Heart left ventricle (tissue), 16 donors: ENCODE data around the gene DYNLT2. TPM values are rescaled to one million over a fixed set of nuclear protein-coding genes. Genes with fewer than 3 reads are reported as not detected.
"Not testable (repeated sequence)": the region's sequence is repeated elsewhere in the genome, so short reads cannot be mapped to it uniquely, and the experiment has no call there.

Experiments
- ATAC-seq, 4 donors: fragments of 200-7000 bp; cut with Tn5 transposase; one replicate each; pipeline ENCODE4 v1.9.1; 2020 to 2022; ENCODE audit warnings: moderate library complexity in 4 of 4, mild to moderate bottlenecking in 3 of 4, moderate number of reproducible peaks in 1 of 4
- DNase-seq, 5 donors: peaks; one replicate each; pipeline ENCODE4 v3.0.0-alpha.2; 2020
- H3K27ac ChIP-seq, 12 donors: fragments of 200-600 bp; sonication (generic) in 4 of 12; one replicate each; pipeline versions ENCODE4 v1.5.0 to v1.8.0; 2016 to 2022; ENCODE audit warnings: mild to moderate bottlenecking in 2 of 12
- H3K27me3 ChIP-seq, 9 donors: fragments of 200-600 bp; sonication (generic) in 2 of 9; one replicate each; pipeline versions ENCODE4 v1.5.1 to v1.8.0; 2016 to 2022; ENCODE audit warnings: mild to moderate bottlenecking in 3 of 9
- H3K36me3 ChIP-seq, 9 donors: fragments of 200-600 bp; sonication (generic) in 2 of 9; one replicate each; pipeline versions ENCODE4 v1.5.0 to v1.8.0; 2018 to 2022; ENCODE audit warnings: mild to moderate bottlenecking in 2 of 9
- H3K4me1 ChIP-seq, 12 donors: fragments of 200-600 bp; sonication (generic) in 4 of 12; one replicate each; pipeline versions ENCODE4 v1.5.0 to v1.8.0; 2016 to 2022; ENCODE audit warnings: mild to moderate bottlenecking in 3 of 12
- H3K4me3 ChIP-seq, 12 donors: fragments of 200-600 bp; sonication (generic) in 4 of 12; one replicate each; pipeline versions ENCODE4 v1.5.0 to v1.8.0; 2017 to 2022; ENCODE audit warnings: mild to moderate bottlenecking in 9 of 12, moderate library complexity in 4 of 12
- H3K9me3 ChIP-seq, 12 donors: fragments of 200-600 bp; sonication (generic) in 4 of 12; one replicate each; pipeline versions ENCODE4 v1.5.0 to v1.8.0; 2016 to 2022; ENCODE audit warnings: mild to moderate bottlenecking in 1 of 12
- CTCF ChIP-seq, 12 donors: fragments of 200-600 bp; sonication (generic) in 4 of 12; IDR thresholded peaks; one replicate each; pipeline versions ENCODE4 v1.5.0 to v1.8.0; 2018 to 2022; ENCODE audit warnings: antibody characterized with exemption in 12 of 12, mild to moderate bottlenecking in 5 of 12
- POLR2A ChIP-seq, 2 donors: fragments of 450-650 bp; IDR thresholded peaks; one replicate each; pipeline ENCODE4 v1.6.1; 2017; ENCODE audit warnings: antibody characterized with exemption in 2 of 2, mild to moderate bottlenecking in 2 of 2, moderate library complexity in 2 of 2
- WGBS, 4 donors: extraction: QIAGEN DNeasy Blood & Tissue Kit in 2 of 4; methylation state at CpG; one replicate each; pipeline versions ENCODE4 v1.1.5 to v1.1.7; 2013 to 2018; 5-methylcytosine and 5-hydroxymethylcytosine counted together
- intact Hi-C, 10 donors: fragments of 100-400 bp; cut with DNase I; formaldehyde crosslinking; loops; one replicate each; pipeline versions ENCODE4 v1.11.1 to v1.14.2; 2022
- polyA plus RNA-seq, 2 donors: library from polyadenylated mRNA; stranded (reverse); fragments of 200-250 nt; gene quantifications; one replicate each; pipeline ENCODE4 v1.2.3, GENCODE V29; 2013
- total RNA-seq, 9 donors: library from RNA; depleted of rRNA in 2 of 9; stranded (reverse); fragments of >200 nt in 2 of 9; fragmentation: NEBNext Ultra II Directional in 3 of 9; extraction: Animal tissue kit (Norgen Biotek cat#: 25700) in 3 of 9; gene quantifications; one replicate each; pipeline versions ENCODE4 v1.1.0 to v1.2.4, GENCODE V29; 2016 to 2023
- donor health status: ischemic (EF 13 %, LVEDD 7.1; RV severe dilation, severe dysfunction).
- donor health status: healthy with polysubstance abuse.
- donor health status: DM: no; HTN: yes; CAD: no.
- donor health status: DM: no; HTN: no; CAD: no.
- donor health status: ischemic (EF 25% LVEDD 6.9; RV normal size, moderate dysfunction).
- donor health status: ischemic (EF 25% LVEDD 5.7; RV mildly dilated, moderate dysfunction).
- donor health status: healthy.
- donor health status: DM: yes; HTN: yes; CAD: no.
- donor health status: ischemic (EF 35%, LVEDD 5.7; RV mildly dilated, moderate dysfunction).
- donor health status: nonischemic (EF 11% LVEDD 7.7; RV severe dilation, severe dysfunction).
- donor health status: DM: yes; HTN: yes; CAD: no.
- donor health status: PGD.
- donor health status: ischemic (EF 29% LVEDD 5.4; RV normal size, mild dysfunction).
- donor health status: nonischemic (EF 23%, LVEDD 6.1; RV moderate dilation, normal function).

DYNLT2 gene
- total and polyA plus RNA-seq, 11 donors: 0.49 to 1.5 (median 0.67) TPM

DNA sequence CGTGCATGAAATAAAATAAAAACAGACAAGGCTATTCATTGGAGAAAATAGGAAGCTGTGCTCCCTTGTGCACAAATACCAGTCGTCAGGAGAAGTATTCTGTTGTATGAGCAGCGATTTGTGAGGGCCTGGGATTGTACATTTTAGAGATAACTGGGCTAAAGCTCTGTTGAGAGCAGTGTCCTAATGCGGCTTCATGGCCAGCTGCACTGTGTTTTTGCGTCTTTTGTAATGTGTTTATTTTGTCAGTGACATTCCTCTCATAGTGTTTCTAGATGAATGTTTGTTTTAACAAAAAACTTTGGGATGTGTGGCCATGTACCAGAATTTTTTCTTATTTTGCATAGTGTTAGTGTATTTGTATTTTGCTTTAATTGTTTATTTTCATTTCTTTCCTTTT, 14.9 kb upstream of the DYNLT2 start:
- DNase-seq (no peak), ATAC-seq (no peak)
- Histone ChIP-seq H3K4me1 (no peaks in the 10 kb centered on the region), H3K27ac (no peak overlapping the region), H3K9me3 (no peaks in the 10 kb centered on the region), H3K27me3 (no peaks in the 10 kb centered on the region), H3K4me3 (no peak overlapping the region), H3K36me3 (peaks cover 3 to 99% (median 78%) of the 10 kb centered on the region in 9 donors)
- WGBS, 4 donors: 87 to 91% (median 91%) methylated on average over 5 of the region's 5 CpGs
- intact Hi-C loops: no loop called here
- TF ChIP-seq POLR2A (IDR thresholded peaks at IDR 0.05) (no peak), CTCF (IDR thresholded peaks at IDR 0.05) (no peak)

GRCh38 chr6:169765789-169766188, 14.4 kb upstream of the DYNLT2 start:
- DNase-seq, ATAC-seq, H3K27me3 ChIP-seq, H3K27ac ChIP-seq, H3K4me1 ChIP-seq, intact Hi-C loops, H3K4me3 ChIP-seq, H3K9me3 ChIP-seq: not testable (repeated sequence)
- WGBS, 4 donors: 88 to 93% (median 92%) methylated on average over 5 to 10 of the region's 10 CpGs
- H3K36me3 ChIP-seq: peaks cover 3 to 100% (median 82%) of the 10 kb centered on the region in 9 donors

DNA sequence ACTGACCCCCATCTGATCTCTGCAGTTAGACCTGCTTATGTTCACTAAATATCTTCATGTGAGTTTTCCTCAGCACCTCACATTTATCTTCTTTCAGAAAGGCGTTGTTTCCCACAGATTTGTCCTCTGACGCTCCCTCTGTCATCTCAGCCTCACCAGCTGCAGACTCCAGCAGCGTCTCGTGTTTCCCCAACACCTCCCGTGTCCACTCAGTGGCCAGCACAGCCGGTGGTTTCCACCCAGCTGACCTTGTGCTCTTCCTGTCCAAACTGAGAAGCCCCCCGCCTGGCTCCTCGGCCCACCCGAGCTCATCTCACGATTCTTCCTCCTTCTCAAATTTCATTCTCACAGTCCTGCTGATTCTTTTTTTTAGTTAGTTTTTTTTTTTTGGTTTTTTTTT, 12.5 kb upstream of the DYNLT2 start:
- Histone ChIP-seq H3K9me3 (no peaks in the 10 kb centered on the region), H3K27me3 (no peaks in the 10 kb centered on the region), H3K4me3 (no peak overlapping the region), H3K36me3 (peaks cover 3 to 100% (median 92%) of the 10 kb centered on the region in 9 donors), H3K4me1 (no peaks in the 10 kb centered on the region), H3K27ac (no peak overlapping the region)
- intact Hi-C loops: no loop called here
- 75 to 85% (median 80%) methylated on average over 10 of the region's 10 CpGs for WGBS, 4 donors
- no peak for DNase-seq
- ATAC-seq: no peak
- TF ChIP-seq CTCF (IDR thresholded peaks at IDR 0.05): no peak

- TF ChIP-seq CTCF (IDR thresholded peaks at IDR 0.05) (no peak), POLR2A (IDR thresholded peaks at IDR 0.05) (no peak)
- Histone ChIP-seq H3K27ac (no peak overlapping the region), H3K27me3 (no peaks in the 10 kb centered on the region), H3K4me1 (no peaks in the 10 kb centered on the region), H3K4me3 (no peak overlapping the region), H3K9me3 (no peaks in the 10 kb centered on the region), H3K36me3 (peaks cover 3 to 100% (median 92%) of the 10 kb centered on the region in 9 donors)
- intact Hi-C loops: no loop called here
- 54 to 69% (median 66%) methylated on average over 8 to 10 of the region's 10 CpGs for WGBS, 4 donors
- peak in 1 of 5 donors; percentile 43 for DNase-seq
- ATAC-seq: peak; percentile 32 to 70 (median 62)
Observed at GRCh38 chr6:169763308-169763707, 11.9 kb upstream of the DYNLT2 start.

- no peaks in the 10 kb centered on the region for H3K9me3 ChIP-seq
- H3K4me1 ChIP-seq: peaks cover 0 to 22% (median 14%) of the 10 kb centered on the region in 12 donors
- intact Hi-C loops: loop anchor here in 2 of 10 donors (10.0 kb wide), 2 partner anchors 50 to 800 kb away; partner anchors contain the start of genes C6orf120 (in 1 of the 2) and WDR27 (in 1 of the 2)
- no peak for TF ChIP-seq POLR2A (IDR thresholded peaks at IDR 0.05)
- no peak for TF ChIP-seq CTCF (IDR thresholded peaks at IDR 0.05)
- no peaks in the 10 kb centered on the region for H3K27me3 ChIP-seq
- ATAC-seq (no peak), DNase-seq (no peak)
- H3K4me3 ChIP-seq: no peak overlapping the region
- no peak overlapping the region for H3K27ac ChIP-seq
- H3K36me3 ChIP-seq: peaks cover 0 to 52% (median 39%) of the 10 kb centered on the region in 9 donors
- 78 to 87% (median 83%) methylated on average over 6 of the region's 6 CpGs for WGBS, 4 donors
Observed at GRCh38 chr6:169755162-169755561, 3.8 kb upstream of the DYNLT2 start.
